SK-N-SH treated with all-trans-retinoic acid at 6 μM for 48 hours (cell line): Measurements from ENCODE around the gene COL15A1.

ENCODE experiments used
- BACH2 ChIP-seq: fragments of 250-450 bp; sonication (Bioruptor Pico); IDR thresholded peaks from 2 replicates; pipeline ENCODE4 v1.9.0; 2021; ENCODE audit warnings: mild to moderate bottlenecking, borderline replicate concordance
- GLIS3 ChIP-seq: fragments of 250-450 bp; sonication (Bioruptor Pico); IDR thresholded peaks from 2 replicates; pipeline ENCODE4 v1.5.0; 2020; ENCODE audit warnings: mild to moderate bottlenecking, moderate library complexity
- OSR1 ChIP-seq: fragments of 250-450 bp; sonication (Bioruptor Pico); IDR thresholded peaks from 2 replicates; pipeline ENCODE4 v1.8.0; 2022; ENCODE audit warnings: moderate library complexity, mild to moderate bottlenecking, inconsistent platforms
- PPARA ChIP-seq: fragments of 250-450 bp; sonication (Bioruptor Pico); IDR thresholded peaks from 2 replicates; pipeline ENCODE4 v1.5.0; 2020; ENCODE audit warnings: mild to moderate bottlenecking, borderline replicate concordance
- RARB ChIP-seq: fragments of 250-450 bp; sonication (Bioruptor Pico); IDR thresholded peaks from 2 replicates; pipeline ENCODE4 v1.8.0; 2021; ENCODE audit warnings: mild to moderate bottlenecking, moderate library complexity
- TOX ChIP-seq: fragments of 250-450 bp; sonication (Bioruptor Pico); IDR thresholded peaks from 2 replicates; pipeline ENCODE4 v1.8.0; 2021; ENCODE audit warnings: mild to moderate bottlenecking, moderate library complexity, borderline replicate concordance
- ZFP3 ChIP-seq: fragments of 250-450 bp; sonication (Bioruptor Pico); IDR thresholded peaks from 2 replicates; pipeline ENCODE4 v1.5.0; 2020; ENCODE audit warnings: mild to moderate bottlenecking, moderate library complexity
- ZFP30 ChIP-seq: fragments of 450-650 bp; formaldehyde crosslinking; IDR thresholded peaks from 2 replicates; pipeline ENCODE4 v1.5.0; 2022; ENCODE audit warnings: mild to moderate bottlenecking, moderate library complexity
- TF ChIP-seq, protein P1 (sequence below): fragments of 250-450 bp; sonication (Bioruptor Pico); IDR thresholded peaks from 2 replicates; pipeline ENCODE4 v1.5.1; 2020; ENCODE audit warnings: low read depth, mild to moderate bottlenecking, moderate library complexity

DNA sequence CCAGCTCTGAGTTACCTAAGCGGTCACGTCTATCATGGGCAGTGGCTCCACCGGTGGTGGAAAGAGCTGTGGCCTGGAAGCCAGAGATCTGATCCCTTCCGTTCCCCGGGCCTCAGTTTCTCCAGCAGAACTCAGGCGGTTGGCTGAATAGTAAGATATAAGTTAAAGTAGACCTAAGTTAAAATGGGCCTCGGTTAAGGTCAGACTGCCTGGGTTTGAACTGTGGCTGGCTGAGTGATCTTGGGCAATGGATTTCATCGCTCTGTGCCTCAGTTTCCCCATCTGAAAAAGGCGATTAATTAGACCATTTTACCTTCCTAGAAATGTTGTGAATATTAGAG lies 997 bp downstream of the COL15A1 start:
- TF ChIP-seq ZFP30 (CRISPR knock-in tag) (no peak), BACH2 (no peak), PPARA (CRISPR knock-in tag) (no peak), ZFP3 (no peak), TOX (CRISPR knock-in tag) (no peak), OSR1 (no peak), RARB (CRISPR knock-in tag) (no peak), GLIS3 (no peak)
- TF ChIP-seq, protein P1, sequence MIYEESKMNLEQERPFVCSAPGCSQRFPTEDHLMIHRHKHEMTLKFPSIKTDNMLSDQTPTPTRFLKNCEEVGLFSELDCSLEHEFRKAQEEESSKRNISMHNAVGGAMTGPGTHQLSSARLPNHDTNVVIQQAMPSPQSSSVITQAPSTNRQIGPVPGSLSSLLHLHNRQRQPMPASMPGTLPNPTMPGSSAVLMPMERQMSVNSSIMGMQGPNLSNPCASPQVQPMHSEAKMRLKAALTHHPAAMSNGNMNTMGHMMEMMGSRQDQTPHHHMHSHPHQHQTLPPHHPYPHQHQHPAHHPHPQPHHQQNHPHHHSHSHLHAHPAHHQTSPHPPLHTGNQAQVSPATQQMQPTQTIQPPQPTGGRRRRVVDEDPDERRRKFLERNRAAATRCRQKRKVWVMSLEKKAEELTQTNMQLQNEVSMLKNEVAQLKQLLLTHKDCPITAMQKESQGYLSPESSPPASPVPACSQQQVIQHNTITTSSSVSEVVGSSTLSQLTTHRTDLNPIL = no peak
